Immature natural killer cell (primary cell): ENCODE data around the gene MT1F. TPM values are rescaled to one million over a fixed set of nuclear protein-coding genes. Genes with fewer than 3 reads are reported as not detected.

Source experiments
- DNase-seq, 3 donors: peaks; one replicate each; pipeline ENCODE4 v3.0.0; 2022; ENCODE audit warnings: mixed read lengths in 1 of 3
- H3K27ac Mint-ChIP-seq, 6 donors: one replicate each; pipeline ENCODE4 v1.8.0; 2020; ENCODE audit warnings: mixed read lengths in 6 of 6, mild to moderate bottlenecking in 5 of 6, inconsistent platforms in 4 of 6, moderate library complexity in 3 of 6
- H3K27me3 Mint-ChIP-seq, 3 donors: one replicate each; pipeline ENCODE4 v1.8.0; 2020 to 2021; ENCODE audit warnings: low read depth in 3 of 3, mild to moderate bottlenecking in 3 of 3, mixed read lengths in 3 of 3, moderate library complexity in 3 of 3, inconsistent platforms in 1 of 3
- H3K36me3 Mint-ChIP-seq, 3 donors: one replicate each; pipeline ENCODE4 v1.8.0; 2020; ENCODE audit warnings: mixed read lengths in 3 of 3, inconsistent platforms in 2 of 3, mild to moderate bottlenecking in 2 of 3
- H3K4me1 Mint-ChIP-seq, 2 donors: one replicate each; pipeline ENCODE4 v1.8.0; 2020; ENCODE audit warnings: inconsistent platforms in 2 of 2, mild to moderate bottlenecking in 2 of 2, mixed read lengths in 2 of 2, moderate library complexity in 1 of 2
- H3K4me3 Mint-ChIP-seq, 5 donors: one replicate each; pipeline ENCODE4 v1.8.0; 2020; ENCODE audit warnings: mild to moderate bottlenecking in 5 of 5, mixed read lengths in 5 of 5, inconsistent platforms in 3 of 5, moderate library complexity in 3 of 5
- H3K9me3 Mint-ChIP-seq, 6 donors: one replicate each; pipeline ENCODE4 v1.8.0; 2020; ENCODE audit warnings: mild to moderate bottlenecking in 6 of 6, mixed read lengths in 6 of 6, inconsistent platforms in 4 of 6, moderate library complexity in 3 of 6
- polyA plus RNA-seq, 3 donors: library from polyadenylated mRNA; unstranded; fragments of 300-500 nt; fragmentation: Illumina TruSeq; gene quantifications; one replicate each; pipeline ENCODE4 v1.2.3, GENCODE V29; 2021

MT1F gene
- 10 to 100 TPM in 2 of 3 donors, 1 to 10 TPM in 1; 6.4 to 39.1 (median 20.6) TPM for polyA plus RNA-seq

DNA sequence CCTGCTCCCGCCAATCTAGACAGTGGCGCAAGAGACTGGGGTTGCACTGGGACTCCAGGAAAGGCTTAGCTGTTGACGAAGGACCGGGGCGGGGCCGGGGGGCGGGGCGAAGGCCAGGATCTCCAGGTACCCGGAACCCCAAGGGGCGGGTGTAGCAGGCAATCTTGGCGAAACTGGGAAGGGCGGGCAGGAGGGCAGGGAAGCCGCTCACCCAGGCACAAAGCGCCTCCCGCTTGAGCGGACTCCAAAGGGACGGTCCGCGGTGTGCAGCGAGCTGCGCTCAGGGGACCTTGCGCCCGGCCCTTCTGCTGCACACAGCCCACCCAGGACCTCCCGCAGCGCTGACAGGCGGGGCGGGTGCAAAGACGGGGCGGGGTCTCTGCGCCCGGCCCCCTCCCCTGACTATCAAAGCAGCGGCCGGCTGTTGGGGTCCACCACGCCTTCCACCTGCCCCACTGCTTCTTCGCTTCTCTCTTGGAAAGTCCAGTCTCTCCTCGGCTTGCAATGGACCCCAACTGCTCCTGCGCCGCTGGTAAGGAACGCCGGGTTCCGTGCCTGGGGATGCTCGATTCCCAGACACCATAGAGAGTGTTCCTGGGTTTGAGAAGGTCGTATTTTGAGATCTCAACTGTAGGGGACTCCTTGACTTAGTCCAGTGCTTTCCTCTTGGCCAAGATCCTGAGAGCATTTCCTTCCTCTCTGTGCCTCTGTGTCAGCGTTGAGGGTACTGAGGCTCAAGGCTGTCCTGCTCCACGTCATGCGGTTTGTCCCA is at the start of gene MT1F:
MT1F (plus strand) TSS at position 405 of the 772 bp plus-strand sequence; CDS start at position 505, 100 bp downstream.
- Mint-ChIP-seq H3K4me3 (peak within 1 kb of the TSS; percentile 95 to 98 (median 97)), H3K4me1 (peaks cover 17 to 21% of the 10 kb centered on the region in 2 donors), H3K27me3 (peaks cover 8 to 15% (median 13%) of the 10 kb centered on the region in 3 donors), H3K27ac (peak within 1 kb of the TSS; percentile 85 to 93 (median 90)), H3K9me3 (no peaks in the 10 kb centered on the region), H3K36me3 (peaks cover 4 to 13% (median 6%) of the 10 kb centered on the region in 3 donors)
- peak; percentile 35 to 56 (median 54) for DNase-seq

DNA sequence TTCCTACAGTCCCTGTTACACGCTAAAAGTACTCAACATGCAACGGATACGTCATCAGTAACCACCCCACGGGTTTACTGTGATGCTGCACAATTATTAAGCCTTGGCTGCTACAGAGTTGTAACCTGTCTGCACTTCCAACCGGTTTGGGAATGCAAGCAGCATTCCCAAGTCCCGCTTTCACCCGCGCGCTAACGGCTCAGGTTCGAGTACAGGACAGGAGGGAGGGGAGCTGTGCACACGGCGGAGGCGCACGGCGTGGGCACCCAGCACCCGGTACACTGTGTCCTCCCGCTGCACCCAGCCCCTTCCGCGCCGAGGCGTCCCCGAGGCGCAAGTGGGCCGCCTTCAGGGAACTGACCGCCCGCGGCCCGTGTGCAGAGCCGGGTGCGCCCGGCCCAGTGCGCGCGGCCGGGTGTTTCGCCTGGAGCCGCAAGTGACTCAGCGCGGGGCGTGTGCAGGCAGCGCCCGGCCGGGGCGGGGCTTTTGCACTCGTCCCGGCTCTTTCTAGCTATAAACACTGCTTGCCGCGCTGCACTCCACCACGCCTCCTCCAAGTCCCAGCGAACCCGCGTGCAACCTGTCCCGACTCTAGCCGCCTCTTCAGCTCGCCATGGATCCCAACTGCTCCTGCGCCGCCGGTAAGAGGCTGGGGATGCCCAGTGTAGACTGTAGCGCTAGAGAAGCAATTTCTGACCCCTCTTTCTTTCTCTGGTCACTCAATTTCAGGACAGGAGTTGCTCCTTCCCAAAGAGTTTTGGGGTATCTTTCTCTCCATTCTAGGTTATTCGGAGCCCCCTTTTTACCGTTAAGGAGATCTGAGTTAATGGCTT is 49.5 kb upstream of the MT1F start, which contains the start of gene MT2A:
MT2A (plus strand) TSS at position 542 of the 833 bp plus-strand sequence; CDS start at position 614, 72 bp downstream.
- H3K4me1 Mint-ChIP-seq: peaks cover 53 to 55% of the 10 kb centered on the region in 2 donors
- peaks cover 2 to 19% (median 7%) of the 10 kb centered on the region in 3 donors for H3K27me3 Mint-ChIP-seq
- peak; percentile 81 to 86 (median 86) for DNase-seq

DNA sequence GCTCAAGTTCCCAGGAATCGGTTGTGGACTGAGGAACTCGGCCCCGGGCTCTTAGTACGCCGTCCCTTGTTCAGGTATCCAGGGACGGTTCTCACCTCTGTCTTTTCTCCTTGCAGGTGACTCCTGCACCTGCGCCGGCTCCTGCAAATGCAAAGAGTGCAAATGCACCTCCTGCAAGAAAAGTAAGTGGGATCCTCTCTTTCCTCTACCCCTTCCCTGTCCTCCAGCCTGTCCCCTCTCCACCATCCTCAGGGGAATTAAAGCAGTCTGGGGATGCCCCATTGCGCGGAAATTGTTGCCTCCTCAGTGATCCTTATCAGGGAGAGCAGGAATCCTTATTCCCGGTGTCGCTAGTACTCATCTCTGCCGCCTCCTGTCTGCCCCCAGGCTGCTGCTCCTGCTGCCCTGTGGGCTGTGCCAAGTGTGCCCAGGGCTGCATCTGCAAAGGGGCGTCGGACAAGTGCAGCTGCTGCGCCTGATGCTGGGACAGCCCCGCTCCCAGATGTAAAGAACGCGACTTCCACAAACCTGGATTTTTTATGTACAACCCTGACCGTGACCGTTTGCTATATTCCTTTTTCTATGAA is 48.8 kb upstream of the MT1F start:
- Mint-ChIP-seq H3K36me3 (no peaks in the 10 kb centered on the region), H3K27ac (peak overlapping the region; percentile 88 to 97 (median 94)), H3K9me3 (no peaks in the 10 kb centered on the region), H3K4me1 (peaks cover 53 to 55% of the 10 kb centered on the region in 2 donors), H3K27me3 (peaks cover 2 to 19% (median 5%) of the 10 kb centered on the region in 3 donors), H3K4me3 (peak overlapping the region; percentile 92 to 100 (median 97))
- peak in 1 of 3 donors; percentile 7 for DNase-seq

More for the DNA sequence above, 49.5 kb upstream of the MT1F start, which contains the start of gene MT2A:
- Mint-ChIP-seq H3K27ac (peak within 1 kb of the TSS; percentile 88 to 97 (median 94)), H3K9me3 (no peaks in the 10 kb centered on the region), H3K36me3 (no peaks in the 10 kb centered on the region), H3K4me3 (peak within 1 kb of the TSS; percentile 92 to 100 (median 97))

DNA sequence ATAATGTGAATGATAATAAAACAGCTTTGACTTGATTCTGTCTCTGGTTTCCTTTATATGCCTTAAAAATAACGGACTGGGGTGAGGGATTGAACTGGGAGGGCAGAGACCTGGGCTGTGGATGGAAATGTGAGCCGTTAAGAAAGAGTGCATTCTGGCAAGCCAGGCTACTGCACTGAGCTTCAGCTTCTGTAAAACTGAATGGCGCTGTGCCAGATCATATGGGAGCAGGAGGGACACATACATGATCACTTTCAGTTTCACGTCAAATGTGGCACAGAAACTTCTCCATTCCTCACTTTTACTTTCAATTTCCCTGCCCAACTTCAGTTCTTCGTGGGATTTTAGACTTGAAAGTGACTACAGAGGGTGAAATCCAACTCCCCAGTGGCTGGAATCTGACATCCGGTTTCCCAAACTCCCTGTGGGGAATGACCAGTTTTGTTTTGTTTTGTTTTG is 48.3 kb upstream of the MT1F start:
- H3K36me3 Mint-ChIP-seq: no peaks in the 10 kb centered on the region
- H3K9me3 Mint-ChIP-seq: no peaks in the 10 kb centered on the region
- H3K27me3 Mint-ChIP-seq: peaks cover 2 to 19% (median 5%) of the 10 kb centered on the region in 3 donors
- peak overlapping the region; percentile 88 to 97 (median 94) for H3K27ac Mint-ChIP-seq
- peak; percentile 73 to 78 (median 77) for DNase-seq
- H3K4me1 Mint-ChIP-seq: peaks cover 53 to 55% of the 10 kb centered on the region in 2 donors
- peak overlapping the region; percentile 92 to 100 (median 97) for H3K4me3 Mint-ChIP-seq

DNA sequence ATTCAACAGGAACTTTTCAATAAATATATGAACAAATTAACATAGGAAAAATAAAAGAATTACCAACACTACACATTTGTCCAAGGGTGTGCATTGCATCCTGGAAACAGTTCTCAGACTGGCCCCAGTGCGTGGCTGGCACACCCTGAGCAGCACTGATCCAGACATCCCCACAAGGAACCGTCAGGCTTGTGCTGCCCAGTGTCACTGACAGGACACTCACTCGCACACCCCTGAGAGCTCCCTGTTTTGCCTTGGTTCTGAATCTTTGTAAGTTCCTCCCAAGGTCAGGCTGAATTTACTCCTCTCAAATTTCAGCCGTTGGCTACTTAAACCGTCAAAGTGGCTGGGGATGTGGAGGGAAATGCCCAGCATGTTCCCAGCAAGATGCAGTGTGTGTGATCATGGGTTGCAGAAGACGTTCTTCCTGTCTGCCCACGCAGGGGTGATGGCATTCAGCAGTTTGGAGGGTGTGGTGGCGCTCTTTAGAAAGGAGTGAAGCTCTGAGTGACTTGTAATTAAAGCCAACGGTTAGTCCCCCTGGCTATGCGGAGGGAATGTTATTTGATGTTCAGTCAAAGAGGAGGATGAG is 47.6 kb upstream of the MT1F start:
- Mint-ChIP-seq H3K9me3 (no peaks in the 10 kb centered on the region), H3K27ac (peak overlapping the region; percentile 88 to 97 (median 94)), H3K4me1 (peaks cover 53 to 55% of the 10 kb centered on the region in 2 donors), H3K27me3 (peaks cover 2 to 19% (median 5%) of the 10 kb centered on the region in 3 donors), H3K4me3 (peak overlapping the region; percentile 92 to 100 (median 97)), H3K36me3 (no peaks in the 10 kb centered on the region)
- DNase-seq: peak; percentile 43 to 71 (median 62)

DNA sequence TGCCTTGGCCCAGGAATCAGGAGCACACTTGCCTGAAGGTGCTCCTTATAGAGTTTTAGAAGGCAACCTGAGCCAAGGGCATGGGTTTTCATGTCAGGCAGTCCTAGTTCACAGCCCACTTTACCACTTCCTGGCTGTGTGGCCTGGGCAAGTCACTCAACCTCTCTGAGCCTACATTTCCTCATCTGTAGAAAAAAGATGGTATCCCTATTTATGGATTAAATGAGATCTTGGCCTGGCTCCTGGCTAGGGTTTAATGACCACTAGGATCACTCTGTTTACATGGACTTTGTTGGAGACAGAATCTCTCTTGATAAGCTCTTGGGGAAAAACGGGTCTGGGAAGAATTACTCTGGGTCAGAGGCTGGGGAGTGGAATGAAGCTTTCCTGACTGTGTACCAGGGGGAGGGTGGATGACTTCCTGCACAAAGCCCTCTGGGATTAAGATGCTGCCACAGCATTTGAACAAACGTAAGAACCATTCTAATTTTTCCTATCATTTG is 47.1 kb upstream of the MT1F start:
- Mint-ChIP-seq H3K4me3 (peak overlapping the region; percentile 92 to 100 (median 97)), H3K27ac (peak overlapping the region; percentile 88 to 97 (median 94)), H3K4me1 (peaks cover 53 to 55% of the 10 kb centered on the region in 2 donors), H3K27me3 (peaks cover 2 to 19% (median 5%) of the 10 kb centered on the region in 3 donors), H3K36me3 (no peaks in the 10 kb centered on the region), H3K9me3 (no peaks in the 10 kb centered on the region)
- no peak for DNase-seq

DNA sequence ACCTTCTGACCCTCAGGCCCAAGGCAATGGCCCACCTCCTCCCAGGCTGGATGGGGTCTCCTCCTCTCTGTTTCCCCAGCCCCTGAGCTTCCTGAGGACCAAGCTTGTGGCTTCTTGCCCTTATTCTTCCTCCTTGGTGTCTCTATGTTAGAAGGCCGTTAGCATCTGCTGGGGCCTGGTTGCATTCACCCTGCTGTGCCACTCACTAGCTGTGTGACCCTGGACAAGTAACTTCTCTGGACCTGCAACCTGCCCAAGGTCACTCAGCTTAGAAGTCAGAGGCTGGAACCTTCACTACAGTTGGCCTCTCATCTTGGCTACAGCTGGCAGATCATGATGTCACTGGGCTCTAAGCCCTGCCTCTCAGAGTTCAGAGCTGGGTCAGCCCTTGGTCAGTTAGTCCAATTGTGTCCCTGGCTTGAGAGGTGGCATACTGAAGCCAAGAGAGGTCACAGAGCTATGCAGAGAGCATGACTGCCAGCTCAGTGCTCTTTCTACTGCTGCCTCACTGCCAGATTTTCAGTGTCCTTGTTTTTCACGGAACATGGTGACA is 46.4 kb upstream of the MT1F start:
- Mint-ChIP-seq H3K4me3 (peak overlapping the region in 4 of 5 donors; percentile 5 to 61 (median 24)), H3K4me1 (peaks cover 51 to 52% of the 10 kb centered on the region in 2 donors), H3K36me3 (no peaks in the 10 kb centered on the region), H3K9me3 (no peaks in the 10 kb centered on the region), H3K27me3 (peaks cover 2 to 19% (median 5%) of the 10 kb centered on the region in 3 donors), H3K27ac (peak overlapping the region; percentile 88 to 97 (median 94))
- no peak for DNase-seq

DNA sequence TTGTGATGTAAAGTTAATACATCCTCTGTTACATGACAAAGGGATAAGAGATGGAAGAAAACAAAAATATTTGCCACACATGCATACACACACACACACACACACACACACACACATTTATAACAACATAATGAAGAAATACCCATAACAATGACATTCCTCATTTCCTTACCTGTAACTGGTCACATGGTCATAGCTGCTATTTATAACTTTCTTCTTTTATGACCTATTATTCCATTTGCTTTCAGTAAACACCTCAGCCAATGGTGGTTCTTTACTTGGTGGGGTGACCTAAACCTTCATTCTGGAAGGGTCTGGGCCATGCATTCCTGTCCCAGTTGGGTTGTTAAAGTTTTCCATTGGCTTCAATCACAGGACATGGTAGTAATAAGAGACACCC is 44.1 kb upstream of the MT1F start:
- peaks cover 40 to 41% of the 10 kb centered on the region in 2 donors for H3K4me1 Mint-ChIP-seq

DNA sequence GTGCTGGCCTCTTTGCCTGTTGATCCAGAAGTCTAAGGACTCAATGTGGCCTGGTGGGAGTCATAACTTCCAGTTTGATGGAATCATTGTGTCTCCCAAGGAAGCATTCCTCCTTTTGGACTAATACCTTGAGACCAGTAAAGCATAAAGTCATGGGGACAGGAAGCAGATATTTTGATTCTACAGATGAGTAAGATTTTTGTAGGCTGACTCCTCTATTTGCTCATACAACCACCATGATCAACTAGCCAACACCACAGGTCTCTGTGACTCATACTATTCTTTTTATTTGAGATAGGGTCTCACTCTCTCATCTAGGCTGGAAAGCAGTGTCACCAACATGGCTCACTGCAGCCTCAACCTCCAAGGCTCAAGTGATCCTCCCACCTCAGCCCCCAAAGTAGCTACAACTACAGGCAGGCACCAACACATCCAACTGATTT is 43.2 kb upstream of the MT1F start:
- no peak overlapping the region for H3K27ac Mint-ChIP-seq
- peaks cover 31 to 33% of the 10 kb centered on the region in 2 donors for H3K4me1 Mint-ChIP-seq
- H3K36me3 Mint-ChIP-seq: no peaks in the 10 kb centered on the region
- no peaks in the 10 kb centered on the region for H3K9me3 Mint-ChIP-seq
- peaks cover 8 to 16% (median 9%) of the 10 kb centered on the region in 3 donors for H3K27me3 Mint-ChIP-seq
- H3K4me3 Mint-ChIP-seq: no peak overlapping the region
- DNase-seq: no peak

More for the DNA sequence above, 44.1 kb upstream of the MT1F start:
- no peak for DNase-seq
- Mint-ChIP-seq H3K27me3 (peaks cover 8 to 14% (median 13%) of the 10 kb centered on the region in 3 donors), H3K36me3 (no peaks in the 10 kb centered on the region), H3K4me3 (no peak overlapping the region), H3K27ac (peak overlapping the region in 1 of 6 donors; percentile 13), H3K9me3 (no peaks in the 10 kb centered on the region)

DNA sequence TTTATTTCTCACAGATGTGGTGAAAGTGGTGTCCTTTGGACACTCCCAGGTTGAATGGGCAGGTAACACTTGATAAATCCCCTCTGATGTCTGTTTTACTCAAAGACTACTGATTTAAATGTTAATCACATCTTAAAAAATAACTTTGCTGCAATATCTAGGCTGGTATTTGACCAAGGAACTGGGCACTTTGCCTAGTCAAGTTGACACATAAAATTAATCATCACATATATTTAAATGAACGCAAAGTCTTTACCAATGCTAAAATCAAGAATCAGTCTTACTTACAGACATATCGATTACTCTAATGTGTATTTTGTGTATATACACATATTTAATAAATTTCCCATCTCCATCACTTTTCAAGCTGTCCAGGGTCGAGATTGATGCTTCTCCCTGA is 42.4 kb upstream of the MT1F start:
- no peaks in the 10 kb centered on the region for H3K9me3 Mint-ChIP-seq
- H3K27me3 Mint-ChIP-seq: peaks cover 2 to 19% (median 8%) of the 10 kb centered on the region in 3 donors
- no peaks in the 10 kb centered on the region for H3K36me3 Mint-ChIP-seq
- H3K4me1 Mint-ChIP-seq: peaks cover 23 to 25% of the 10 kb centered on the region in 2 donors
- H3K27ac Mint-ChIP-seq: no peak overlapping the region
- no peak for DNase-seq
- no peak overlapping the region for H3K4me3 Mint-ChIP-seq

DNA sequence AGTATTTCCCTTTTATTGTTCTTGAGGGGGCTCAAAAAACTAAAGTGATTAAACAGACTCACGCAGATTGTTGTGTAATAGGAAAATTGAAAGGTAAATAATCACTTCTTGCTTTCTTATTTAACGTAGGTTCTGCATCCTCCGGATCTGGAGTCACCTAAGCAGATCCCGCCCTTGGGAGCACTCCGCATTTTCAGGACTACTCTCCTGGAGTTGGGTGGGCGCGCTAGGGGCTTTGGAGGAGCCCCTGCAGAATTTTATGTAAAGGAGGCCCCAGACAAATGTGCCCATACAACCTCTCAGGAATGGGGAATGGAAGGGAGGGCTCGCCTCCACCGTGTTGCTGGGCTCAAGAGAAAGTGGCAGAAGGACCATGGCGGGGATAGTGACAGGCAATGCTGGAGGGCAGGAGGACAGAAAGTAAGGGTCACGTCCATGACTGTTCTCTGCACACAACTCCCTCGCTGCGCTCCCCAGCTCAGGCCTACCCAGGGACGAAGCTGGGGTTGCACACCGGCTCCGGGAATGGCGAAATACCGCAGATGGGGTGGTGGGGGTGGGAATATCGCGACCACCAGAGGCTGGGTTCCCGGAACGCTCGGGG is 41.0 kb upstream of the MT1F start:
- no peak for DNase-seq
- Mint-ChIP-seq H3K9me3 (no peaks in the 10 kb centered on the region), H3K4me1 (peaks cover 10 to 11% of the 10 kb centered on the region in 2 donors), H3K36me3 (no peaks in the 10 kb centered on the region), H3K27ac (peak overlapping the region in 1 of 6 donors; percentile 34), H3K27me3 (peaks cover 0 to 19% (median 10%) of the 10 kb centered on the region in 3 donors), H3K4me3 (peak overlapping the region in 4 of 5 donors; percentile 28 to 69 (median 44))
